PC-9 (cell line): ENCODE data around the gene ORAI3. TPM values are rescaled to one million over a fixed set of nuclear protein-coding genes. Genes with fewer than 3 reads are reported as not detected.

ENCODE experiments used
- BruUV-seq: library from RNA; stranded (reverse); fragments of 400-500 nt; replicated peaks from 2 replicates; lab custom pipeline; 2021; lab: Mats Ljungman, UMichigan
- CTCF ChIA-PET: fragments of 300-600 bp; sonication (Branson Sonifier 250); formaldehyde crosslinking; loops from one replicate; lab custom pipeline; 2022; ENCODE audit warnings: antibody characterized with exemption; lab: Charles Lee
- POLR2A ChIA-PET: fragments of 300-600 bp; sonication (Branson Sonifier 250); formaldehyde crosslinking; loops from one replicate; lab custom pipeline; 2022; ENCODE audit warnings: antibody characterized with exemption; ENCODE audit not compliant: unreplicated experiment; lab: Charles Lee
- DNase-seq, 2 experiments: peaks; one replicate each; pipeline versions ENCODE4 v3.0.0 to v3.0.0-alpha.2; 2015 to 2022; ENCODE audit warnings: mixed read lengths in 1 of 2
- H2AFZ ChIP-seq: fragments of 200-600 bp; sonication (generic); 2 replicates; pipeline ENCODE4 v1.8.1; 2017; ENCODE audit warnings: antibody characterized with exemption
- H3F3A ChIP-seq: fragments of 200-600 bp; sonication (generic); 2 replicates; pipeline ENCODE4 v1.8.1; 2017; ENCODE audit warnings: antibody characterized with exemption, mild to moderate bottlenecking, low read depth; ENCODE audit not compliant: insufficient read depth
- H3K27ac ChIP-seq: fragments of 200-600 bp; sonication (generic); 2 replicates; pipeline ENCODE4 v1.6.1; 2016; ENCODE audit warnings: mixed run types
- H3K27me3 ChIP-seq: fragments of 200-600 bp; sonication (generic); 2 replicates; pipeline ENCODE4 v1.6.1; 2016; ENCODE audit warnings: low read depth, mixed run types; ENCODE audit not compliant: insufficient read depth
- H3K36me3 ChIP-seq: fragments of 200-600 bp; sonication (generic); 2 replicates; pipeline ENCODE4 v1.6.1; 2016; ENCODE audit warnings: low read depth, mixed run types
- H3K4me1 ChIP-seq: fragments of 200-600 bp; sonication (generic); replicated peaks from 2 replicates; pipeline ENCODE4 v1.6.1; 2016; ENCODE audit warnings: mixed run types; ENCODE audit not compliant: insufficient read depth
- H3K4me2 ChIP-seq: fragments of 200-600 bp; sonication (generic); 2 replicates; pipeline ENCODE4 v1.6.1; 2017; ENCODE audit warnings: mixed run types
- H3K4me3 ChIP-seq: fragments of 200-600 bp; sonication (generic); 2 replicates; pipeline ENCODE4 v1.6.1; 2016; ENCODE audit warnings: mixed run types
- H3K79me2 ChIP-seq: fragments of 200-600 bp; sonication (generic); 2 replicates; pipeline ENCODE4 v1.6.1; 2017; ENCODE audit warnings: low read depth, mixed run types
- H3K9me2 ChIP-seq: fragments of 200-600 bp; sonication (generic); 2 replicates; pipeline ENCODE4 v1.8.1; 2017; ENCODE audit warnings: mild to moderate bottlenecking; ENCODE audit not compliant: insufficient read depth
- H3K9me3 ChIP-seq: fragments of 200-600 bp; sonication (generic); 2 replicates; pipeline ENCODE4 v1.8.1; 2016; ENCODE audit warnings: low read depth; ENCODE audit not compliant: insufficient read depth
- H4K20me1 ChIP-seq: fragments of 200-600 bp; sonication (generic); 2 replicates; pipeline ENCODE4 v1.8.1; 2017; ENCODE audit not compliant: insufficient read depth
- CTCF ChIP-seq: fragments of 200-600 bp; sonication (generic); conservative IDR thresholded peaks from 2 replicates; pipeline ENCODE4 v1.6.1; 2017; ENCODE audit warnings: mixed run types, antibody characterized with exemption, mild to moderate bottlenecking, moderate library complexity
- EZH2 ChIP-seq: fragments of 200-600 bp; sonication (generic); IDR thresholded peaks from 2 replicates; pipeline ENCODE4 v1.8.0; 2017; ENCODE audit warnings: antibody characterized with exemption, low read depth
- intact Hi-C: fragments of 100-400 bp; cut with micrococcal nuclease; formaldehyde crosslinking; loops from one replicate; pipeline ENCODE4 v1.10.0; 2022; ENCODE audit not compliant: unreplicated experiment
- total RNA-seq: library from RNA; stranded (reverse); gene quantifications from 2 replicates; pipeline ENCODE4 v1.2.3, GENCODE V29; 2021

Gene ORAI3
- total RNA-seq, 1 experiment from 2014 or later = 43.5 TPM

- no peak overlapping the region for H3K27ac ChIP-seq
- no TSS peak for BruUV-seq
- no peak overlapping the region for H3K4me3 ChIP-seq
- no peak overlapping the region for H3K4me2 ChIP-seq
- no peak overlapping the region for H2AFZ ChIP-seq
- peak in 1 of 2 experiments; percentile 26 for DNase-seq
- no peaks in the 10 kb centered on the region; the same call in 1 of the 2 replicates for H3K79me2 ChIP-seq
- H3K36me3 ChIP-seq = peaks cover 54% of the 10 kb centered on the region
- TF ChIP-seq EZH2 (no peak), CTCF (no peak)
- intact Hi-C loops = no loop called here
- no peaks in the 10 kb centered on the region for H3K27me3 ChIP-seq
- H3K9me3 ChIP-seq = no peaks in the 10 kb centered on the region
- ChIA-PET CTCF (no interaction called here), POLR2A (no interaction called here)
- H3K9me2 ChIP-seq = no peaks in the 10 kb centered on the region
- H4K20me1 ChIP-seq = peaks cover 7% of the 10 kb centered on the region
- no peaks in the 10 kb centered on the region for H3K4me1 ChIP-seq
- H3F3A ChIP-seq = no peaks in the 10 kb centered on the region
Observed at GRCh38 chr16:30967795-30968194, 18.9 kb downstream of the ORAI3 start.

GRCh38 chr16:30969246-30969842 lies 20.5 kb downstream of the ORAI3 start:
- Histone ChIP-seq H3K27me3 (no peaks in the 10 kb centered on the region), H3K4me1 (no peaks in the 10 kb centered on the region), H3K79me2 (no peaks in the 10 kb centered on the region), H4K20me1 (peaks cover 7% of the 10 kb centered on the region), H3K9me3 (no peaks in the 10 kb centered on the region), H2AFZ (no peak overlapping the region), H3K36me3 (peaks cover 53% of the 10 kb centered on the region), H3F3A (no peaks in the 10 kb centered on the region), H3K27ac (no peak overlapping the region), H3K4me3 (no peak overlapping the region), H3K4me2 (no peak overlapping the region), H3K9me2 (no peaks in the 10 kb centered on the region)
- DNase-seq = peak in 1 of 2 experiments; percentile 5
- ChIA-PET POLR2A (no interaction called here), CTCF (interaction anchor here (0.7 kb wide), 1 partner anchor 487 kb away, joined by 4 read pairs; no protein-coding TSS in a partner anchor)
- no peak for TF ChIP-seq EZH2
- TF ChIP-seq CTCF = no peak
- intact Hi-C loops = no loop called here
- BruUV-seq = no TSS peak

- H3K27ac ChIP-seq = no peak overlapping the region
- TF ChIP-seq CTCF (no peak), EZH2 (no peak)
- H3K79me2 ChIP-seq = no peaks in the 10 kb centered on the region
- H3K36me3 ChIP-seq = peaks cover 48% of the 10 kb centered on the region
- H3K4me1 ChIP-seq = no peaks in the 10 kb centered on the region
- ChIA-PET POLR2A (interaction anchor here (0.6 kb wide), 1 partner anchor 166 kb away, joined by 8 read pairs; no protein-coding TSS in a partner anchor), CTCF (interaction anchor here (0.6 kb wide), 1 partner anchor 24 kb away, joined by 9 read pairs; no protein-coding TSS in a partner anchor)
- intact Hi-C loops = no loop called here
- BruUV-seq = no TSS peak
- H2AFZ ChIP-seq = no peak overlapping the region
- H3K4me2 ChIP-seq = no peak overlapping the region
- H3K27me3 ChIP-seq = no peaks in the 10 kb centered on the region
- no peak overlapping the region for H3K4me3 ChIP-seq
- peaks cover 11% of the 10 kb centered on the region for H4K20me1 ChIP-seq
- H3K9me2 ChIP-seq = no peaks in the 10 kb centered on the region
- no peaks in the 10 kb centered on the region for H3K9me3 ChIP-seq
- DNase-seq = peak in 1 of 2 experiments; percentile 30
- no peaks in the 10 kb centered on the region for H3F3A ChIP-seq
Observed at GRCh38 chr16:30971298-30971697, 22.4 kb downstream of the ORAI3 start.
